ENCODE measurements around the gene HCN2.
"Not testable (repeated sequence)": the region's sequence is repeated elsewhere in the genome, so short reads cannot be mapped to it uniquely, and the experiment has no call there.

Gene HCN2

DNA sequence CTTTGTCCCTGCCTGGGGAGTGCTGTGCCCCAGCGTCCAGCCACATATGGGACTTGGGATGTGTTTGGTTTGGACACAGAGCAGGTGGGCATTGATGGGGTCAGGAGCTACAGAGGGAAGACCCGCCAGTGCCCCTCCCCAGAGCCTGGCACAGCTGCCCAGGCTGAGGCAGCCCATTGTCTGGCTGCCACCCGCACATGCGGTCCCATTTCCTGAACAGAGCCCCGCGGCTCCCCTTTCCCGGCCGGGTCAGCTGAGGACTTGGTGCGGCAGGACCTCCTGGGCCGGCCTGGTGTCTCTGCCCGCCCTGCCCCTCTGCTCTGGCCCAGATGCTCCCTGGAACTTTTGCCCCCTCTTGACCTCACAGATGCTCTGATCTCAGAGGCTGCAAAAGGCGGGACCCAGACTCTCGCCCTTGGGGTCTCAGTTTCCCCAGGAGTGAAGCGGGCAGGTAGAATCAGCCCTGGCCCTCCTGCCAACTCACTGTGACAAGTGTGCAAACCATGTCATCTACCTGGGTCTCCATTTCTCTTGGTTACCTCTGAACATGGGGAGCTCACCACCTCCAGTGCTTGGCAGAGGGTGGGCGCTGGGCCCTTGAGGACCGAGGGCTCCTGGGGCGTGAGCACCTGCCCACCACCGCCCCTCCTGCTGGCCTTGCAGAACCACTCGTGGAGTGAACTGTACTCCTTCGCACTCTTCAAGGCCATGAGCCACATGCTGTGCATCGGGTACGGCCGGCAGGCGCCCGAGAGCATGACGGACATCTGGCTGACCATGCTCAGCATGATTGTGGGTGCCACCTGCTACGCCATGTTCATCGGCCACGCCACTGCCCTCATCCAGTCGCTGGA is 17.8 kb downstream of the HCN2 start:
- DNase-seq, result no peak

DNA sequence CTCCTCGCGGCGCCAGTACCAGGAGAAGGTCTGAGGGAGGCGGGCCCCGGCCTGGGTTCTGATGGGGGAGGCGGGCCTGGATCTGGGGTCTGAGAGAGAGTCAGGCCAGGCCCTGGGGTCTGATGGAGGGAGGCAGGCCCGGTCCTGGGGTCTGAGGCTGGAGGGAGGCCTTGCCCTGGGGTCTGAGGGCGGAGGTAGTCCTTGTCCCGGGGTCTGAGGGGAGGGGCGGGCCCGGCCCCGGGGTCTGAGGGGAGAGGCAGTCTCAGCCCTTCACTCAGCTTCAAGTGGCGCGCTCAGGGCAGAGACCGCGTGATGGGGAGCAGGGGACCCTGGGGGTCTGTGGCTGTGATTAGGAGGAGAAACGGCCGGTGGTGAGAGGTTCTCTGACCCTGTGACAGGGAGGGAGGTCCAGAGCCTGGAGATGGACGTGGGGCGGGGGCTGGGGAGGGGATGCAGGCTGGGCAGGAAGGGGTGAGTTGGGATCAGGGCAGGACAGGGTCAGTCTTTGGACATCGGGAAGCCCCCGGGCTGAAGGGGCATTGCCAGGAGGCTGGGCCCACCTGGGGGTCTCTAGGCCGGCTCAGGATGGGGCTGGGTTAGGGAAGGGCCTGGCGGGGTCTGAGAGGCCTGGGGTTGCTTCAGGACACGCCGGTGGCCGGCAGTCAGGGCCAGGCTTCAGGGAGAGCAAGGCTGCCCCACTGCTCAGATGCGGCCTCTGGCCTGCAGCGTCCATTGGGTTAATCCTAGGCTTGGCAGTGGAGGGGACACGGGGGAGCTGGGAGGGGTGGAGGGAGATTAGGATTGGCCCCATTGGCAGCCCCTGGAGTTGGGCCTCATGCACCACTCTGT is 18.7 kb downstream of the HCN2 start:
- DNase-seq, result no peak

DNA sequence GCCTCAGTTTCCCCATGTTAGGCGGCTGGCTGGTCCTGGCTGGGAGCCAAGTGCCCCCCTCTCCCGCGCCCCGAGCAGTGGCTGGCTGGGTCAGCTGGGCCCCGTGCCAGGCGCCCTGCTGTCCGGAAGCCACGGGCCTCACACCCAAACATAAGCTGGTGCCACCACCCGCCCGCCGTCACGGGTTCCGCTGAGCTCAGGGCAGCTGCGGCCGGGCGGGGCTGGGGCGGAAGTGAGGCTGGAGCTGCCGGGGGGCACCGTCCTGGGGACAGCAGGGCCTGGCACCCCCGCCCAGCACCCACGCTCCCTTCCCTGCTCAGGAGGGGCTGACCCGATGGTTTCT is 19.3 kb downstream of the HCN2 start:
- DNase-seq, result no peak

DNA sequence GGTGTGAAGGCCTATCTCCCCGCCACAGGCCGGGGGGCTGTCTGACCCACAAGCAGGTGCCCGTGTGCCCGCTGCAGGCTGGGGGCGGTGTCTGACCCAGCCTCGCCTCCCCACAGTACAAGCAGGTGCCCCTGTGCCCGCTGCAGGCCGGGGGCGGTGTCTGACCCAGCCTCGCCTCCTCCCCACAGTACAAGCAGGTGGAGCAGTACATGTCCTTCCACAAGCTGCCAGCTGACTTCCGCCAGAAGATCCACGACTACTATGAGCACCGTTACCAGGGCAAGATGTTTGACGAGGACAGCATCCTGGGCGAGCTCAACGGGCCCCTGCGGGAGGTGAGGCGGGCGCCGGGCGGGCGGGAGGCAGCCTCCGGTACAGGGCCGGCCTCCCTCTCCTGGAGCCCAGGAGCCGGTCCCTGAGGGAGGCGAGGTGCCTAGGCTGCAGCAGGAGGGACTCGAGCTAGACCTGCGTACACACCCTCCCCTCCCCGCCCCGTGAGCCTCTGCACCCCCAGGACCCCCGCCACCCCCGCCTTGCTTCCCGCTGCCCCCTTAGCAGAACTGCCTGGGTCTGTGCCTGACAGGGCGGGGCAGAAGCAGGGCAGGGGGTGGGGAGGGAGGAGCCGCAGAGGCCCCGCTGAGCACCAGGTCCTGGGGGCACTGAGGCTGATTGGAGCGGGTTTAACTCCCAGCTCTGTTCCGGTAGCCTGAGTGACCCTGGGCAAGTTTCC is 20.6 kb downstream of the HCN2 start:
- no peak for DNase-seq

DNA sequence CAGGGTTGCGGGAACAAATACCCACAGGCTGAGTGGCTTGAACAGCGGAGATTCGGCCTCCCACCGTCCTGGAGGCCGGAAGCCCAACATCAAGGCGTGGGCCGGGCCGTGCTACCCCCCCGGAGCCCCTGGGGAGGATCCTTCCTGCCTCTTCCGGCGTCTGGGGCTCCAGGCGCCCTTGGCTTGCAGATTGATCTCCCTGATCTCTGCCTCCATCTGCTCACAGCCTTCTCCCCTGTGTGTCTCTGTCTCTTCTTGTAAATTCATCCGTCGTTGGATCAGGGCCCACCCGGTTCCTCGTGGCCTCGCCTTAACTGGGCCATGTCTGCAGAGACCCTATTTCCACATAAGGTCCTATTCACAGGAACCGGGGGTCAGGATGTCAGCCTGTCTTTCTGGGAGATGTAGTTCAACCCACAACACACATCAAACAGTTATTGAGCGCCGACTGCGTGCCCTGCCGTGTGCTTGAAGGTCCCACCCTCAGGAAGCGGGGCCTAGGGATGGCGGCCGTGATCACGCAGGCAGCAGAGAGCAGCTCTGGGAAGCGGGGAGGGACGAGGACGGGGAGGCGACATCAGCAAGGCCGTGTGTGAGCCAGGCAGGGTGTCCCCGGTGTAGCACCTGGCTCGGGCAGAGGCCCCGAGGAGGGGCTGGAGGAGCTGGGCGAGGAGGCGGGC is 21.3 kb downstream of the HCN2 start:
- peak; percentile 65 for DNase-seq

GRCh38 chr19:611481-611868 is 21.8 kb downstream of the HCN2 start:
- DNase-seq, result peak; percentile 31

DNA sequence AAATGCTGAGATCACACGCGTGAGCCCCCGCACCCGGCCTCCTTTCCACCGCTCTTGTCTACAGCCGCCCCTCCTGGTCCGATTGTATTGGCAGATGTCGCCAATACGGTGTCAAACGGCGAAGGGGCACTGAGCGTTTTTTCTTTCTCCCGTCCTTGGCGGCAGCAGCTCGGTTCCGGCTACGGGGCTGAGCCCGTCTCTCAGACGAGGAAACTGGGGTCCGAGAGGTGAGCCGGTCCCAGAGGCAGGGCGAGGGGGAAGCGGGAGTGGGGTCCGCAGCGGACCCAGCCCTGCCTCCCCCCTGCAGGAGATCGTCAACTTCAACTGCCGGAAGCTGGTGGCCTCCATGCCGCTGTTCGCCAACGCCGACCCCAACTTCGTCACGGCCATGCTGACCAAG is 23.3 kb downstream of the HCN2 start:
- no peak for DNase-seq

DNA sequence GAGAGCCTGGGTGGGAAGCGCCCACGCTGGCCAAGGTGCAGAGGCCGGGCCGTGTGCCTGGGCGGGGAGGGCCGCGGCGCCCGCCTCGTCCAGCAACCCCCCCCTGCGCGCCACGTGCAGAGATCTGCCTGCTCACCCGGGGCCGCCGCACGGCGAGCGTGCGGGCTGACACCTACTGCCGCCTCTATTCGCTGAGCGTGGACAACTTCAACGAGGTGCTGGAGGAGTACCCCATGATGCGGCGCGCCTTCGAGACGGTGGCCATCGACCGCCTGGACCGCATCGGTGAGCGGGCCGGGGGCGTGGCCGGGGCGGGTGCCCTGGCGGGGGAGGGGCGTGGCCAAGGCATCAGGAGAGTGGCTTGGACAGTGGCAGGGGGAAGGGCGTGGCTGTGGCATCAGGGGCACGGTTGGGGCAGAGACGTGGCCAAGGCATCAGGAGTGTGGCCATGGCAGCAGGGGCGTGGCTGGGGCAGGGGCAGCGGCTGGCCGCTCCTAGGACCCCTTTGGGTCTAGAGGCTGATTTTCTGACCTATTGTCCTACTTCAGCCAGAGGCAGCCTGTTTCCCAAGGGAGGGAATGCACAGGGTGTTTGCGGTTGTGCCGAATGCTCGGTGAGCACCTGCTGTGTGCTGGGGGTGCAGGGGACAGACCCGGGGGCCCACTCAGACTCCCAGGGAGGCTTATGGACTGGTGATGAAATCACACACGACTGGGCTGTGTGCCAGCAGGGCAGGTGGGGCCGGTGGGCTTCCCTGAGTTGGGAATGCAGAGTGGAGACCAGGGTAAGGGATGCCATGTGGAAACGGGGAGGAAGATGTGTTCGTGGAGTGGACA is 24.3 kb downstream of the HCN2 start:
- no peak for DNase-seq

- peak; percentile 68 for DNase-seq
Measured at GRCh38 chr19:615619-616018, 25.9 kb downstream of the HCN2 start.

DNA sequence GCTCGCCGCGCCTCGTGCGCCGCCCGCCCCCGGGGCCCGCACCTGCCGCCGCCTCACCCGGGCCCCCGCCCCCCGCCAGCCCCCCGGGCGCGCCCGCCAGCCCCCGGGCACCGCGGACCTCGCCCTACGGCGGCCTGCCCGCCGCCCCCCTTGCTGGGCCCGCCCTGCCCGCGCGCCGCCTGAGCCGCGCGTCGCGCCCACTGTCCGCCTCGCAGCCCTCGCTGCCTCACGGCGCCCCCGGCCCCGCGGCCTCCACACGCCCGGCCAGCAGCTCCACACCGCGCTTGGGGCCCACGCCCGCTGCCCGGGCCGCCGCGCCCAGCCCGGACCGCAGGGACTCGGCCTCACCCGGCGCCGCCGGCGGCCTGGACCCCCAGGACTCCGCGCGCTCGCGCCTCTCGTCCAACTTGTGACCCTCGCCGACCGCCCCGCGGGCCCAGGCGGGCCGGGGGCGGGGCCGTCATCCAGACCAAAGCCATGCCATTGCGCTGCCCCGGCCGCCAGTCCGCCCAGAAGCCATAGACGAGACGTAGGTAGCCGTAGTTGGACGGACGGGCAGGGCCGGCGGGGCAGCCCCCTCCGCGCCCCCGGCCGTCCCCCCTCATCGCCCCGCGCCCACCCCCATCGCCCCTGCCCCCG is 26.5 kb downstream of the HCN2 start:
- DNase-seq, result no peak

DNA sequence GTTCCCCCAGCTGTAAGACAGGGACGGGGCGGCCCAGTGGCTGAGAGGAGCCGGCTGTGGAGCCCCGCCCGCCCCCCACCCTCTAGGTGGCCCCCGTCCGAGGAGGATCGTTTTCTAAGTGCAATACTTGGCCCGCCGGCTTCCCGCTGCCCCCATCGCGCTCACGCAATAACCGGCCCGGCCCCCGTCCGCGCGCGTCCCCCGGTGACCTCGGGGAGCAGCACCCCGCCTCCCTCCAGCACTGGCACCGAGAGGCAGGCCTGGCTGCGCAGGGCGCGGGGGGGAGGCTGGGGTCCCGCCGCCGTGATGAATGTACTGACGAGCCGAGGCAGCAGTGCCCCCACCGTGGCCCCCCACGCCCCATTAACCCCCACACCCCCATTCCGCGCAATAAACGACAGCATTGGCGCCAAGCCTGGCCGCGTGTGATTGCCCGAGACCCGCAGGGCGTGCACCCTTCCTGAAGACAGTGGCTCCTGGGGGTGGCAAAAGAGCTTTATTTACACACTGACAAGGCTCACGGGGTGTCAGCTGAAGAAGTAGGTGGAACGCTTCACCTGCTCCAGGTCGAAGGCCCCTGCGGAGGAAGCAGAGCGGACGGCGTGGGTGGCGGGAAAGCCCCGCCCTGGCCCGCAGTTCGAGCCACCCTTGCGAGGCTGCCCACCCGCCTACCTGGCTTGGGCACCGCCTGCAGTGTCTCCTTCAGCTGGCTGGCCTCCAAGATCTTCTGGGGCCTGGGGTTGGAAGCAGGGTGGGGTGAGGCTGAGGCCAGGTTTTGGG is 27.3 kb downstream of the HCN2 start:
- no peak for DNase-seq

DNA sequence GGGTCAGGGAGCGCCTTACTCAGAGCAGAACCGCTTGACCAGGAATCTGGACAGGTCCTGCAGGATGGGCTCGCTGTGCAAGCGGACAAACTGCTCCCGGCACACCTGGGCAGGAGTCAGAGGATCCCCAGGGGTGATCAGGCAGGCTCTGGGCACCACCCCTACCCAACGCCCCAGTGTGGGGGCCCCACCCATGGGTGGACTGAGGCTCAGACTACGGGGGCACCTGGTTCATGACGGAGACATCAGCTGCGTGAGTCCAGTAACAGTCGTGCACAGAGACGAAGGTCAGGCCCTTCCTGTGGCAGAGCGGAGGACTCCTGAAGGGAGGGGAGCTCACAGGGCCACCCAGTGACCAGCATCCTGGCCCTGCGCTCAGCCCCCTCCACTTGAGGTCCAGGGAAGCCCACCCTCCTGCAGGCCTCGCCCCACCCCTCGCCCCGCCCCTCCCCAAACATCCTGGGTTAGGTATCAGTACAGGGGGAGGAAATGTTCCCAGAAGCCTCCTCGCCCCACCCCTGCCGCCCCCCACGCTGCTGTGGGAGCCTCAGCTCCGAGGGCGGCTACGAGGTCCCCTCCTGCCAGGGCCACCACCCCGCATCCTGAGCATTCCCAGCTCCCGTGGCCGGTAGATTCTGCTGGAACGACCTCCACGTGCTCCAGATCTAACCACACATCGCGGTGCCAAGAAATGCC is 28.0 kb downstream of the HCN2 start:
- DNase-seq, result no peak

- DNase-seq, result no peak
Measured at GRCh38 chr19:618247-618619, 28.6 kb downstream of the HCN2 start.

DNA sequence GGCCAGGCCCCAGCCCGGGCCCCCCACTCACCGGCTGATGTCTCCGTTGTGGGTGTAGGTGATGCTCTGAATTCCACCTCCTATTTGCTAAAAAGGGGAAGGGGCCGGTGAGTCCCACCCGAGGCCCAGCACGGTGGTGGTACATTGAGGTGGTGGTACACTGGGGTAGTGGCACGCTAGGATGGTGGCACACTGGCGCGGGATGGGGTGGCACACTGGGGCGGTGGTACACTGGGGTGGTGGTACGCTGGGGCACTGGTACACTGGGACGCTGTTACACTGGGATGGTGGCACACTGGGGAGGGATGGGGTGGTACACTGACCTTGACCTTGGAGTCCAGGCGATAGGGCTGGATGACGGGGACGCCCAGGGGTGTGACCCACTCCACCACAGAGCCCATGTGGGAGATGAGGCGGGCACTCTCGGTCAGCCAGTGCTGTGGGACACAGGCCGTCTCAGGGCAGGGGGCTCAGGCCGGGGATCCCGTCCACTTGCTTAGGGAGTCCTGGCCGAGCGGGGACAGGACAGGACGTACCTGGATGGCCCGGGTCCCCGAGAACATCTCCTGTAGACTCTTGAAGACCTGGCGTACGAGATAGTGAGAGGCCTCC is 29.1 kb downstream of the HCN2 start:
- DNase-seq, result no peak

DNA sequence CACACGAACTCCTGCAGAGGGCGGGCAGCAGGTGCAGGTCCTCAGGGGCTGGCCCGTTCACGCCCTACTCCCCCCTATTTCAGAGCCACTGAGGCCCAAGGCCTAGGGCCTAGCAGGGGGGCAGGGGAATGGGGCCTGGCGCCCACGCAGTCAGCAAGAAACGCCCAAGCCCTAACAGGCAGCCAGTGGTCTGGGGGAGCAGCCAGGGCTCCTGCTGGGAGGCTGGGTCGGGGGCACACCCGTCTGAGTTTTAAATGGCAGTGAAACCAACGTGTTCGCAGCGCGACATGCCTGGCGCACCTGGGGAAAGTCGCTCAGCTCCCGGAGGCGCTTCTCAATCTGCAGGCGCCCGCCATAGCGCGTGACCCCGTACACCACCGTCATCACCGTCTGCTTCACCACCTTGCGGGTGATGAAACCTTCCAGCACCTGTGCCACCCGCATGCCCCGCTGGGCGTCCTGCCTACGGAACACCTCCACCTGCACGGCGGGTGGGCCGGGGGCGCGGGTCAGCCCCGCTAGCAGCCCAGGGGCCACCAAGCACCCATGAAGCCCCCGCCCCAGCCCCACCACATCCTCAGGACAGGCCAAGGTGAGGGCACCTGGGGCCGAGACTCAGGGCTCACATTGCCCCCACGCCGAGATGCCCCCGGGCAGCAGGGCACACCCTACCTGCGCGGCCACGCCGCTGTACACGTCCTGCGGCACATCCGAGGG is 29.8 kb downstream of the HCN2 start:
- DNase-seq, result no peak

- DNase-seq, result no peak
Measured at GRCh38 chr19:620166-620862, 30.6 kb downstream of the HCN2 start.

- not testable (repeated sequence) for DNase-seq
Measured at GRCh38 chr19:621191-621590, 31.5 kb downstream of the HCN2 start.

GRCh38 chr19:621819-622218 is 32.1 kb downstream of the HCN2 start:
- no peak for DNase-seq
